Body of pancreas (tissue), 4 donors: ENCODE results near the gene EYS. TPM values are rescaled to one million over a fixed set of nuclear protein-coding genes. Genes with fewer than 3 reads are reported as not detected.
"Not testable (repeated sequence)": the region's sequence is repeated elsewhere in the genome, so short reads cannot be mapped to it uniquely, and the experiment has no call there.

Experiments used
- ATAC-seq: fragments of 150-250 bp; one replicate; pipeline ENCODE4 v1.9.1; 2016
- DNase-seq, 4 donors: peaks; one replicate each; pipeline ENCODE4 v3.0.0-alpha.2; 2019
- H3K27ac ChIP-seq, 4 donors: fragments of 200-600 bp; sonication (generic); 1 replicate in 3 of 4; 2 replicates in 1 of 4; pipeline versions ENCODE4 v1.5.1 to v1.6.1; 2016 to 2019; ENCODE audit warnings: mild to moderate bottlenecking in 1 of 4, mixed read lengths in 1 of 4, moderate library complexity in 1 of 4
- H3K27me3 ChIP-seq, 2 donors: fragments of 200-600 bp; sonication (generic); one replicate each; pipeline ENCODE4 v1.6.0; 2016; ENCODE audit warnings: mild to moderate bottlenecking in 1 of 2
- H3K36me3 ChIP-seq, 2 donors: fragments of 200-600 bp; sonication (generic); replicated peaks in 1 of 2; 2 replicates each; pipeline ENCODE4 v1.5.1; 2016; ENCODE audit warnings: low read depth in 2 of 2; ENCODE audit not compliant: insufficient read depth in 1 of 2
- H3K4me1 ChIP-seq: fragments of 200-600 bp; sonication (generic); one replicate; pipeline ENCODE4 v1.6.0; 2016
- H3K4me3 ChIP-seq, 2 donors: fragments of 200-600 bp; sonication (generic); 1 replicate in 1 of 2; 2 replicates in 1 of 2; pipeline ENCODE4 v1.5.1; 2016 to 2019
- H3K9me3 ChIP-seq, 3 donors: fragments of 200-600 bp; sonication (generic); 1 replicate in 2 of 3; 2 replicates in 1 of 3; pipeline ENCODE4 v1.5.1; 2016
- POLR2A ChIP-seq, 3 donors: fragments of 450-650 bp; IDR thresholded peaks; one replicate each; pipeline ENCODE4 v1.6.1; 2016; ENCODE audit warnings: antibody characterized with exemption in 3 of 3, mild to moderate bottlenecking in 2 of 3
- WGBS, 2 donors: methylation state at CpG; one replicate each; pipeline ENCODE4 v1.1.5; 2017; 5-methylcytosine and 5-hydroxymethylcytosine counted together
- intact Hi-C: fragments of 100-400 bp; cut with DNase I; formaldehyde crosslinking; loops from one replicate; pipeline ENCODE4 v1.15.1; 2023
- total RNA-seq, 2 donors: library from RNA; depleted of rRNA; stranded (reverse); fragments of >200 nt; gene quantifications; one replicate each; pipeline ENCODE4 v1.1.0, GENCODE V29; 2016
- TF ChIP-seq, protein P1 (sequence below), 7 experiments: fragments of 450-650 bp in 4 of 7; fragments of 200-600 bp in 3 of 7; sonication (generic) in 3 of 7; IDR thresholded peaks; one replicate each; pipeline ENCODE4 v1.5.1; 2016 to 2019; ENCODE audit warnings: antibody characterized with exemption in 7 of 7

Gene EYS
- total RNA-seq, 2 donors from 2014 or later, result 0.26 TPM; not detected in 1

DNA sequence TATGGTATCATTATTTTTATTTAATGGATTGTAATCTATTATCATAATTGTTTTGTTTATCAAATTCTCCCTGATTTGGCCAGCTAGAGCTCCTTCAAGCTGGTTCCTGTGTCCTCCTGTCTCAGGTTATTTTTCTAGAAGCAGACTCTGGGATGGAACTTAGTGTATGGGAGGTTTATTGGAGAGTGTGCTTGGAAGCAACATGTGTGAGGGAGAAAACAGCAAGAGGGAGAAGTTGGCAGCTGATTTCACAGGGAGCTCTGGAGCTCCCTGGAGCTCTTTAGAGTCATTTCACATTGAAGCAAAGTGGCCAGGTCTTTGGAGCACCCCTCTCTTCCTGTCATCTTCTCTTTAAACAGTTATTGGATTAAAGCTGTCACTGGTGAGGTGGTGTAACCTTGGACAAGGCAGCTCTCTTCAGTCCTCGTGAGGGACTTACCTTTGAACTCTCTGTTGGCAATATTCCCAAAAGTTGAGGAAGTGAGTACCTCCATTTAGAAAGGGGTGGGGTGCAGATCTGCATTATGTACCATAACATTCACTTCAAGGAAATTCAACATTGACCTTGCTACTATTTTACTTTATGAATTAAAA, 1967.8 kb downstream of the EYS start:
- no peak overlapping the region for H3K27ac ChIP-seq
- no peaks in the 10 kb centered on the region for H3K27me3 ChIP-seq
- ATAC-seq (no peak), DNase-seq (no peak)
- 0 to 18% methylated on average over 1 of the region's 1 CpG for WGBS, 2 donors
- intact Hi-C loops, result no loop called here
- H3K4me3 ChIP-seq, result no peak overlapping the region
- no peak for TF ChIP-seq POLR2A (IDR thresholded peaks at IDR 0.05)
- TF ChIP-seq, protein P1, sequence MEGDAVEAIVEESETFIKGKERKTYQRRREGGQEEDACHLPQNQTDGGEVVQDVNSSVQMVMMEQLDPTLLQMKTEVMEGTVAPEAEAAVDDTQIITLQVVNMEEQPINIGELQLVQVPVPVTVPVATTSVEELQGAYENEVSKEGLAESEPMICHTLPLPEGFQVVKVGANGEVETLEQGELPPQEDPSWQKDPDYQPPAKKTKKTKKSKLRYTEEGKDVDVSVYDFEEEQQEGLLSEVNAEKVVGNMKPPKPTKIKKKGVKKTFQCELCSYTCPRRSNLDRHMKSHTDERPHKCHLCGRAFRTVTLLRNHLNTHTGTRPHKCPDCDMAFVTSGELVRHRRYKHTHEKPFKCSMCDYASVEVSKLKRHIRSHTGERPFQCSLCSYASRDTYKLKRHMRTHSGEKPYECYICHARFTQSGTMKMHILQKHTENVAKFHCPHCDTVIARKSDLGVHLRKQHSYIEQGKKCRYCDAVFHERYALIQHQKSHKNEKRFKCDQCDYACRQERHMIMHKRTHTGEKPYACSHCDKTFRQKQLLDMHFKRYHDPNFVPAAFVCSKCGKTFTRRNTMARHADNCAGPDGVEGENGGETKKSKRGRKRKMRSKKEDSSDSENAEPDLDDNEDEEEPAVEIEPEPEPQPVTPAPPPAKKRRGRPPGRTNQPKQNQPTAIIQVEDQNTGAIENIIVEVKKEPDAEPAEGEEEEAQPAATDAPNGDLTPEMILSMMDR (IDR thresholded peaks at IDR 0.05), result no peak
- no peaks in the 10 kb centered on the region for H3K36me3 ChIP-seq
- no peaks in the 10 kb centered on the region for H3K9me3 ChIP-seq
- H3K4me1 ChIP-seq, result no peaks in the 10 kb centered on the region

DNA sequence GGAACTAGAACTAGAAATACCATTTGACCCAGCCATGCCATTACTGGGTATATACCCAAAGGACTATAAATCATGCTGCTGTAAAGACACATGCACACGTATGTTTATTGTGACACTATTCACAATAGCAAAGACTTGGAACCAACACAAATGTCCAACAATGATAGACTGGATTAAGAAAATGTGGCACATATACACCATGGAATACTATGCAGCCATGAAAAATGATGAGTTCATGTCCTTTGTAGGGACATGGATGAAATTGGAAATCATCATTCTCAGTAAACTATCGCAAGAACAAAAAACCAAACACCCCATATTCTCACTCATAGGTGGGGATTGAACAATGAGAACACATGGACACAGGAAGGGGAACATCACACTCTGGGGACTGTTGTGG, 1968.8 kb downstream of the EYS start:
- WGBS, 2 donors, result 91 to 96% methylated on average over 2 of the region's 2 CpGs
- H3K4me3 ChIP-seq, intact Hi-C loops, H3K4me1 ChIP-seq, H3K36me3 ChIP-seq, H3K27me3 ChIP-seq, DNase-seq, H3K27ac ChIP-seq, H3K9me3 ChIP-seq, ATAC-seq: not testable (repeated sequence)

DNA sequence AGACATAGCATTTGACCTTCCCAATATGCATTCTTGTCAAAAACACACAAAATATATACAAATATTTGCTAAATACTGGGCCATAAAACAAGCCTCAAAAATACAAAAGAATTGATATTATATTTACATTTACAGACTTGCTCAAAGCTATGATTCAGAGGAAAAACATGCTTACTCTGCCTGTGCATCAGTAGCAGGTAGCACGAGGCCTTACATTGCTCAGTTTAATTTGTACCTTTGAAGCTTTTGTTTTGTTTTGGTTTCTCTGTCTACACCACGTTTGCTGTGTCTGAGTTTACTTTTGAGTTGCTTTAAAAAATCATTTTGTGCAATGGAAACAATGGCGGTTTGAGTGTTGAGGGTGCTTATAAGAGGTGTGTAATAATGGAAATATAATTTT, 1972.1 kb downstream of the EYS start:
- no peaks in the 10 kb centered on the region for H3K4me1 ChIP-seq
- 83 to 85% methylated on average over 3 of the region's 3 CpGs for WGBS, 2 donors
- ATAC-seq, result no peak

DNA sequence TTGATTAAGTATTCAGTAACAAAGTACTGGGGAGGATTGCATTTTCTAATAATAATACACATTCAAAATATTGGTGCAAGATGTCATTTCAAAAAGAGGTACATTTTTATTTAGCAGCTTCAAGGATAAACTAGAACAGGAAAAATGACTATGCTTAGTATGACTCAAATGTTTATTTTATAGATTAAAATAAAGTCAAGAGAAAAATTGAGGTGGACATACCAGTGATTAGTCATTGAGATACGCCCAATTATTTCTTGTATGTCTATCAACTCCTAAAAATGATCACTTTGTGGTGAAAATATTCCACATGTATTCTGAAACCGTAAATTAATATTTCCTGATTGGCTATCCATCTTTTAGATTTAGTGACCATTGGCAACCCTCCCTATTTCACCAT, 1974.7 kb downstream of the EYS start:
- no peaks in the 10 kb centered on the region for H3K36me3 ChIP-seq
- H3K27ac ChIP-seq, result no peak overlapping the region
- H3K27me3 ChIP-seq, result no peaks in the 10 kb centered on the region
- no peak for DNase-seq
- H3K9me3 ChIP-seq, result no peaks in the 10 kb centered on the region
- H3K4me1 ChIP-seq, result no peaks in the 10 kb centered on the region
- TF ChIP-seq, protein P1 (IDR thresholded peaks at IDR 0.05), result no peak
- no peak for TF ChIP-seq POLR2A (IDR thresholded peaks at IDR 0.05)
- WGBS, 2 donors, result 90 to 94% methylated on average over 2 of the region's 2 CpGs
- ATAC-seq, result no peak
- no peak overlapping the region for H3K4me3 ChIP-seq
- intact Hi-C loops, result no loop called here

More for the DNA sequence above, 1972.1 kb downstream of the EYS start:
- intact Hi-C loops, result no loop called here
- no peak overlapping the region for H3K27ac ChIP-seq
- no peak for DNase-seq
- no peaks in the 10 kb centered on the region for H3K9me3 ChIP-seq
- no peaks in the 10 kb centered on the region for H3K36me3 ChIP-seq
- TF ChIP-seq POLR2A (IDR thresholded peaks at IDR 0.05), result no peak
- TF ChIP-seq, protein P1 (IDR thresholded peaks at IDR 0.05), result no peak
- H3K4me3 ChIP-seq, result no peak overlapping the region
- no peaks in the 10 kb centered on the region for H3K27me3 ChIP-seq

DNA sequence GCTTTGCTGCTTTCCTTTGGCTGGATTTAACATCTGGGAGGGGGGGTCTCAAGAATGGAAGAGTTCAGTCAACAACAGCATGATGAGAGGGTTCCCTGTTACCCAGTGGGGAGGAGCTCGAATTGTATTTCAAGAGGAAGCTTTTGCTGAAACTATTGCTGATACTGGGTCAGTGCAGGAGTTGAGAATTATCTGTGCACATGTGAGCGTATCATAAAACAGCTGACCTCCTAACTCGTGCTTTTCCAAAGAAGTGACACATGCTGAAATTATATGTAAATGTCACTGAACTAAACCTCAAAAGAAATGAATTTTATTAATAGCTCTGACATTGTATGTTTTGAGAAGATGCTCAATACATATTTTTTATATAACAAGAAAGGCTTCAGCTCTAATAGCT, 1975.1 kb downstream of the EYS start:
- no peak for DNase-seq
- Histone ChIP-seq H3K9me3 (no peaks in the 10 kb centered on the region), H3K27me3 (no peaks in the 10 kb centered on the region), H3K4me3 (no peak overlapping the region), H3K36me3 (no peaks in the 10 kb centered on the region), H3K4me1 (no peaks in the 10 kb centered on the region), H3K27ac (no peak overlapping the region)
- intact Hi-C loops, result no loop called here
- WGBS, 2 donors, result 84 to 91% methylated on average over 3 of the region's 3 CpGs
- no peak for TF ChIP-seq POLR2A (IDR thresholded peaks at IDR 0.05)
- TF ChIP-seq, protein P1 (IDR thresholded peaks at IDR 0.05), result no peak
- no peak for ATAC-seq
